ENCODE results near the gene CHST3. TPM values are rescaled to one million over a fixed set of nuclear protein-coding genes. Genes with fewer than 3 reads are reported as not detected.

CHST3 gene
- total RNA-seq, 2 donors from 2014 or later, result 12.9 to 40.8 TPM

GRCh38 chr10:72011468-72011867 is 47.3 kb downstream of the CHST3 start:
- no peaks in the 10 kb centered on the region for H3K27me3 ChIP-seq (ENCODE audit: control insufficient read depth, insufficient read depth, low read length, poor library complexity, severe bottlenecking)
- H3K9ac ChIP-seq (ENCODE audit: extremely low read depth, low read length, poor library complexity, severe bottlenecking), result no peak overlapping the region
- no peak overlapping the region for H3K4me3 ChIP-seq (ENCODE audit: low read length)
- Mint-ChIP-seq H3K27me3 (ENCODE audit: insufficient read depth) (no peaks in the 10 kb centered on the region), H3K4me1 (peaks cover 9% of the 10 kb centered on the region), H3K4me3 (no peak overlapping the region), H3K27ac (no peak overlapping the region), H3K9me3 (no peaks in the 10 kb centered on the region), H3K36me3 (ENCODE audit: low read depth) (peaks cover 11% of the 10 kb centered on the region)
- H3K4me1 ChIP-seq (ENCODE audit: control insufficient read depth, insufficient read depth, low read length), result peaks cover 6% of the 10 kb centered on the region
- 93 to 100% methylated on average over 3 to 8 of the region's 8 CpGs for WGBS, 2 experiments (ENCODE audit: insufficient coverage in 1 of 2, insufficient read length in 1 of 2)
- H3K27ac ChIP-seq (ENCODE audit: low read depth, low read length), result no peak overlapping the region
- TF ChIP-seq CTCF (conservative IDR thresholded peaks at IDR 0.05), result no peak
- H3K36me3 ChIP-seq (ENCODE audit: control insufficient read depth, insufficient read depth, low read length), result peaks cover 17% of the 10 kb centered on the region
- DNase-seq, result no peak
- no peaks in the 10 kb centered on the region for H3K9me3 ChIP-seq (ENCODE audit: control insufficient read depth, low read length)

- H3K9me3 ChIP-seq (ENCODE audit: control insufficient read depth, low read length), result no peaks in the 10 kb centered on the region
- no peak for DNase-seq
- H3K9ac ChIP-seq (ENCODE audit: extremely low read depth, low read length, poor library complexity, severe bottlenecking), result no peak overlapping the region
Measured at GRCh38 chr10:72011976-72012512, 47.8 kb downstream of the CHST3 start.

GRCh38 chr10:72012796-72013195 is 48.6 kb downstream of the CHST3 start:
- no peak overlapping the region for H3K27ac ChIP-seq (ENCODE audit: low read depth, low read length)
- peaks cover 17% of the 10 kb centered on the region for H3K36me3 ChIP-seq (ENCODE audit: control insufficient read depth, insufficient read depth, low read length)
- no peak for DNase-seq
- no peak overlapping the region for H3K27ac Mint-ChIP-seq
- peaks cover 12% of the 10 kb centered on the region for H3K4me1 Mint-ChIP-seq
- TF ChIP-seq CTCF (conservative IDR thresholded peaks at IDR 0.05), result no peak
- H3K27me3 ChIP-seq (ENCODE audit: control insufficient read depth, insufficient read depth, low read length, poor library complexity, severe bottlenecking), result no peaks in the 10 kb centered on the region
- no peaks in the 10 kb centered on the region for H3K27me3 Mint-ChIP-seq (ENCODE audit: insufficient read depth)
- H3K9me3 ChIP-seq (ENCODE audit: control insufficient read depth, low read length), result no peaks in the 10 kb centered on the region
- no peak overlapping the region for H3K4me3 Mint-ChIP-seq
- 80 to 84% methylated on average over 7 of the region's 7 CpGs for WGBS, 2 experiments (ENCODE audit: insufficient coverage in 1 of 2, insufficient read length in 1 of 2)
- no peak overlapping the region for H3K9ac ChIP-seq (ENCODE audit: extremely low read depth, low read length, poor library complexity, severe bottlenecking)
- H3K4me3 ChIP-seq (ENCODE audit: low read length), result no peak overlapping the region
- H3K4me1 ChIP-seq (ENCODE audit: control insufficient read depth, insufficient read depth, low read length), result peaks cover 10% of the 10 kb centered on the region
- H3K36me3 Mint-ChIP-seq (ENCODE audit: low read depth), result peaks cover 7% of the 10 kb centered on the region
- H3K9me3 Mint-ChIP-seq, result no peaks in the 10 kb centered on the region

More at GRCh38 chr10:72011976-72012512, 47.8 kb downstream of the CHST3 start:
- H3K4me1 ChIP-seq (ENCODE audit: control insufficient read depth, insufficient read depth, low read length), result peaks cover 6% of the 10 kb centered on the region
- no peak overlapping the region for H3K27ac ChIP-seq (ENCODE audit: low read depth, low read length)
- Mint-ChIP-seq H3K9me3 (no peaks in the 10 kb centered on the region), H3K27me3 (ENCODE audit: insufficient read depth) (no peaks in the 10 kb centered on the region), H3K4me3 (no peak overlapping the region), H3K4me1 (peaks cover 9% of the 10 kb centered on the region), H3K36me3 (ENCODE audit: low read depth) (peaks cover 8% of the 10 kb centered on the region), H3K27ac (no peak overlapping the region)
- WGBS, 2 experiments (ENCODE audit: insufficient coverage in 1 of 2, insufficient read length in 1 of 2), result 91 to 100% methylated on average over 3 to 7 of the region's 7 CpGs
- no peak for TF ChIP-seq CTCF (conservative IDR thresholded peaks at IDR 0.05)
- H3K27me3 ChIP-seq (ENCODE audit: control insufficient read depth, insufficient read depth, low read length, poor library complexity, severe bottlenecking), result no peaks in the 10 kb centered on the region
- H3K4me3 ChIP-seq (ENCODE audit: low read length), result no peak overlapping the region
- H3K36me3 ChIP-seq (ENCODE audit: control insufficient read depth, insufficient read depth, low read length), result peaks cover 17% of the 10 kb centered on the region
